ENCODE measurements around the gene NIF3L1. TPM values are rescaled to one million over a fixed set of nuclear protein-coding genes. Genes with fewer than 3 reads are reported as not detected.
"Not testable (repeated sequence)": the region's sequence is repeated elsewhere in the genome, so short reads cannot be mapped to it uniquely, and the experiment has no call there.

NIF3L1 gene
- total and polyA plus RNA-seq, 5 donors: 16.6 to 23.1 (median 21.1) TPM

- no peaks in the 10 kb centered on the region for H3K9me3 ChIP-seq (ENCODE audit: control insufficient read depth, low read length)
- H3K27me3 ChIP-seq (ENCODE audit: control insufficient read depth, insufficient read depth): no peaks in the 10 kb centered on the region
- H3K27ac ChIP-seq (ENCODE audit: low read length): no peak overlapping the region
- H3K4me1 ChIP-seq (ENCODE audit: control insufficient read depth, insufficient read depth, low read length): no peaks in the 10 kb centered on the region
- no peak for DNase-seq
- no peak overlapping the region for H3K4me3 ChIP-seq (ENCODE audit: low read length)
- intact Hi-C loops (cut with DNase I): no loop called here
- peak; percentile 32 to 47 for ATAC-seq
Measured at GRCh38 chr2:200877443-200877842, 11.7 kb upstream of the NIF3L1 start.

GRCh38 chr2:200878289-200878880 lies 10.8 kb upstream of the NIF3L1 start:
- no peak overlapping the region for H3K27ac ChIP-seq (ENCODE audit: low read length)
- intact Hi-C loops (cut with DNase I): no loop called here
- ATAC-seq: no peak
- no peak overlapping the region for H3K4me3 ChIP-seq (ENCODE audit: low read length)
- no peak for DNase-seq
- H3K4me1 ChIP-seq (ENCODE audit: control insufficient read depth, insufficient read depth, low read length): no peaks in the 10 kb centered on the region
- H3K27me3 ChIP-seq (ENCODE audit: control insufficient read depth, insufficient read depth): no peaks in the 10 kb centered on the region
- H3K9me3 ChIP-seq (ENCODE audit: control insufficient read depth, low read length): no peaks in the 10 kb centered on the region
- 83% methylated on average over 2 of the region's 2 CpGs for WGBS

- H3K4me3 ChIP-seq (ENCODE audit: low read length); intact Hi-C loops (cut with DNase I); H3K27ac ChIP-seq (ENCODE audit: low read length); ATAC-seq; H3K9me3 ChIP-seq (ENCODE audit: control insufficient read depth, low read length); DNase-seq; H3K27me3 ChIP-seq (ENCODE audit: control insufficient read depth, insufficient read depth); H3K4me1 ChIP-seq (ENCODE audit: control insufficient read depth, insufficient read depth, low read length): not testable (repeated sequence)
- WGBS: 73% methylated on average over 2 of the region's 2 CpGs
Measured at GRCh38 chr2:200881715-200882249, 7.4 kb upstream of the NIF3L1 start.

- H3K27ac ChIP-seq (ENCODE audit: low read length): no peak overlapping the region
- no peak for ATAC-seq
- intact Hi-C loops (cut with DNase I): no loop called here
- no peaks in the 10 kb centered on the region for H3K4me1 ChIP-seq (ENCODE audit: control insufficient read depth, insufficient read depth, low read length)
- no peaks in the 10 kb centered on the region for H3K27me3 ChIP-seq (ENCODE audit: control insufficient read depth, insufficient read depth)
- H3K4me3 ChIP-seq (ENCODE audit: low read length): no peak overlapping the region
- DNase-seq: no peak
- no peaks in the 10 kb centered on the region for H3K9me3 ChIP-seq (ENCODE audit: control insufficient read depth, low read length)
Measured at GRCh38 chr2:200899482-200899881, 10.3 kb downstream of the NIF3L1 start.

- intact Hi-C loops (cut with DNase I): loop anchor here in 3 of 4 donors (5.0 kb wide), 3 partner anchors 166 to 276 kb away; partner anchors contain the start of genes HYCC2 (in 1 of the 3) and NDUFB3 (in 1 of the 3)
- DNase-seq: peak in 2 of 3 donors; percentile 32 to 59
Measured at GRCh38 chr2:200901459-200902072, 12.4 kb downstream of the NIF3L1 start.

GRCh38 chr2:200905618-200906296 lies 16.6 kb downstream of the NIF3L1 start:
- intact Hi-C loops (cut with DNase I): loop anchor here in 1 of 4 donors (5.0 kb wide), 1 partner anchor 272 kb away; no protein-coding TSS in a partner anchor
- Histone ChIP-seq H3K27me3 (ENCODE audit: control insufficient read depth, insufficient read depth) (no peaks in the 10 kb centered on the region), H3K4me3 (ENCODE audit: low read length) (no peak overlapping the region), H3K4me1 (ENCODE audit: control insufficient read depth, insufficient read depth, low read length) (no peaks in the 10 kb centered on the region), H3K27ac (ENCODE audit: low read length) (no peak overlapping the region), H3K9me3 (ENCODE audit: control insufficient read depth, low read length) (no peaks in the 10 kb centered on the region)
- peak; percentile 68 to 87 (median 82) for DNase-seq
- peak; percentile 78 to 79 for ATAC-seq
- 47% methylated on average over 2 of the region's 2 CpGs for WGBS

More at GRCh38 chr2:200901459-200902072, 12.4 kb downstream of the NIF3L1 start:
- no peaks in the 10 kb centered on the region for H3K9me3 ChIP-seq (ENCODE audit: control insufficient read depth, low read length)
- H3K4me1 ChIP-seq (ENCODE audit: control insufficient read depth, insufficient read depth, low read length): no peaks in the 10 kb centered on the region
- H3K27me3 ChIP-seq (ENCODE audit: control insufficient read depth, insufficient read depth): no peaks in the 10 kb centered on the region
- H3K4me3 ChIP-seq (ENCODE audit: low read length): no peak overlapping the region
- 5% methylated on average over 4 of the region's 4 CpGs for WGBS
- no peak overlapping the region for H3K27ac ChIP-seq (ENCODE audit: low read length)
- ATAC-seq: peak; percentile 84 to 87

GRCh38 chr2:200909958-200910357 lies 20.8 kb downstream of the NIF3L1 start:
- Histone ChIP-seq H3K4me3 (ENCODE audit: low read length) (no peak overlapping the region), H3K9me3 (ENCODE audit: control insufficient read depth, low read length) (no peaks in the 10 kb centered on the region), H3K27ac (ENCODE audit: low read length) (no peak overlapping the region), H3K27me3 (ENCODE audit: control insufficient read depth, insufficient read depth) (no peaks in the 10 kb centered on the region), H3K4me1 (ENCODE audit: control insufficient read depth, insufficient read depth, low read length) (no peaks in the 10 kb centered on the region)
- DNase-seq (no peak), ATAC-seq (no peak)
- intact Hi-C loops (cut with DNase I): loop anchor here in 1 of 4 donors (5.0 kb wide), 1 partner anchor 267 kb away; no protein-coding TSS in a partner anchor
- WGBS: 95% methylated on average over 4 of the region's 4 CpGs

- Histone ChIP-seq H3K4me3 (ENCODE audit: low read length) (no peak overlapping the region), H3K9me3 (ENCODE audit: control insufficient read depth, low read length) (no peaks in the 10 kb centered on the region), H3K27me3 (ENCODE audit: control insufficient read depth, insufficient read depth) (no peaks in the 10 kb centered on the region), H3K4me1 (ENCODE audit: control insufficient read depth, insufficient read depth, low read length) (no peaks in the 10 kb centered on the region), H3K27ac (ENCODE audit: low read length) (no peak overlapping the region)
- intact Hi-C loops (cut with DNase I): no loop called here
- ATAC-seq: no peak
- no peak for DNase-seq
Measured at GRCh38 chr2:200913654-200914053, 24.5 kb downstream of the NIF3L1 start.

GRCh38 chr2:200922439-200922838 lies 33.3 kb downstream of the NIF3L1 start:
- Histone ChIP-seq H3K4me3 (ENCODE audit: low read length) (no peak overlapping the region), H3K27ac (ENCODE audit: low read length) (no peak overlapping the region), H3K9me3 (ENCODE audit: control insufficient read depth, low read length) (no peaks in the 10 kb centered on the region), H3K4me1 (ENCODE audit: control insufficient read depth, insufficient read depth, low read length) (no peaks in the 10 kb centered on the region), H3K27me3 (ENCODE audit: control insufficient read depth, insufficient read depth) (no peaks in the 10 kb centered on the region)
- intact Hi-C loops (cut with DNase I): no loop called here
- no peak for DNase-seq
- WGBS: 88% methylated on average over 6 of the region's 6 CpGs
- ATAC-seq: no peak

- Histone ChIP-seq H3K9me3 (ENCODE audit: control insufficient read depth, low read length) (no peaks in the 10 kb centered on the region), H3K4me1 (ENCODE audit: control insufficient read depth, insufficient read depth, low read length) (no peaks in the 10 kb centered on the region), H3K27ac (ENCODE audit: low read length) (no peak overlapping the region), H3K27me3 (ENCODE audit: control insufficient read depth, insufficient read depth) (no peaks in the 10 kb centered on the region), H3K4me3 (ENCODE audit: low read length) (no peak overlapping the region)
- DNase-seq: no peak
- intact Hi-C loops (cut with DNase I): loop anchor here in 1 of 4 donors (10.0 kb wide), 1 partner anchor 225 kb away; no protein-coding TSS in a partner anchor
- 90% methylated on average over 2 of the region's 2 CpGs for WGBS
- ATAC-seq: no peak
Measured at GRCh38 chr2:200929334-200930249, 40.4 kb downstream of the NIF3L1 start.
